Stimulated activated naive CD4-positive, alpha-beta T cell (primary cell): ENCODE measurements around the gene PPM1A.
A peak's percentile ranks its signal among the peaks of the same experiment; 100 is the strongest.

ENCODE experiments used
- DNase-seq, 6 experiments: peaks; one replicate each; lab custom pipeline; 2025; lab: John Stamatoyannopoulos, UW

The PPM1A gene

GRCh38 chr14:60323199-60323896 lies 74.3 kb downstream of the PPM1A start:
- DNase-seq: no peak

GRCh38 chr14:60324837-60325236 lies 75.8 kb downstream of the PPM1A start:
- DNase-seq: no peak

GRCh38 chr14:60326274-60326673 lies 77.3 kb downstream of the PPM1A start:
- no peak for DNase-seq

- DNase-seq: peak in 5 of 6 experiments; percentile 11 to 47 (median 37)
Measured at GRCh38 chr14:60327447-60328331, 78.7 kb downstream of the PPM1A start.

- DNase-seq: no peak
Measured at GRCh38 chr14:60328583-60328982, 79.6 kb downstream of the PPM1A start.

GRCh38 chr14:60329274-60329673 lies 80.3 kb downstream of the PPM1A start:
- DNase-seq: no peak

GRCh38 chr14:60331201-60332045 lies 82.4 kb downstream of the PPM1A start:
- DNase-seq: peak; percentile 50 to 89 (median 67)

GRCh38 chr14:60332046-60332399 lies 83.0 kb downstream of the PPM1A start:
- no peak for DNase-seq

GRCh38 chr14:60332869-60333268 lies 83.8 kb downstream of the PPM1A start:
- no peak for DNase-seq

- DNase-seq: no peak
Measured at GRCh38 chr14:60339571-60339970, 90.5 kb downstream of the PPM1A start.

- DNase-seq: no peak
Measured at GRCh38 chr14:60343571-60344071, 94.6 kb downstream of the PPM1A start.

- DNase-seq: no peak
Measured at GRCh38 chr14:60344751-60345150, 95.7 kb downstream of the PPM1A start.

- DNase-seq: no peak
Measured at GRCh38 chr14:60346706-60347105, 97.7 kb downstream of the PPM1A start.

- no peak for DNase-seq
Measured at GRCh38 chr14:60348211-60348610, 99.2 kb downstream of the PPM1A start.
